GM18526 (cell line): ENCODE measurements around the gene C17orf50.

Source experiments
- POLR2A ChIP-seq: IDR thresholded peaks from 3 replicates; pipeline ENCODE4 v1.6.1; 2011; ENCODE audit not compliant: insufficient read length; ENCODE audit errors: extremely low read depth

C17orf50 gene

DNA sequence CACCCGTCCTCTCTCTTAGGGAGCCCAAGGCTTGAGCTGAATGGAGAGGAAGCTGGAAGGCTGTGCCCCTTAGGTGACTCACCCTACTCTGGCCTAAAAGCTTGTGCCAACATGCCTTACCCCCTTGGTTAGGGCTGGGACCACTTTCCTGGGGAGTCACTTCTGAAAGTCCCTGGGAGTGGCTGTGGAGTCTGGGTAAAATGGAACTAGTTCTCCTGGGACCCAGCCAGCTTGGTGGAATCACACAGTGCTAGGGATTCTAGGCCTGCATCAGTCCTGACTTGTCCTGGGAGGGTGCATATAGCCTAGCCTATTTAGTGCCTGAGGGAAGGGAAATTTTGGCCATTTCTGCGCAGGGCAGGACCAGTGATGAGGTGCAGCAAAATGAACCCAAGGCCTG is 24.2 kb downstream of the C17orf50 start:
- no peak for TF ChIP-seq POLR2A

- no peak for TF ChIP-seq POLR2A
Observed at GRCh38 chr17:35786941-35787432, 26.3 kb downstream of the C17orf50 start.

- no peak for TF ChIP-seq POLR2A
Observed at GRCh38 chr17:35788477-35789368, 28.0 kb downstream of the C17orf50 start.

DNA sequence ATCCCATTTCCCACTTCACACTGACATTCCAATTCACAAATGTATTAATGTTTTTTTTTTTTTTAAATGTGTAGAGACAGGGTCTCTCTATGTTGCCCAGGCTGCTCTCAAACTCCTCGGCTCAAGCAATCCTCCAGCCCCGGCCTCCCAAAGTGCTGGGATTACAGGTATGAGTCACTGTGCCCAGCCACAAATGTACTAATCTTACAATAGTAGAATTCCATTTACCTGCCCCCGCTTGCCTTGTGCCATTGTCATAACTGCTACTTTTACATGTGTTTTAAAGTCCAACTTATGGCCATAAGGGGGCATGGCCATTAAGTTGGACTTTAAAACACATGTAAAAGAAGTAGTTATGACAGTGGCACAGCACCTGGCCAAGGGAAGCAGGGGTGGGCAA is 30.2 kb downstream of the C17orf50 start:
- TF ChIP-seq POLR2A, result no peak

GRCh38 chr17:35791681-35792350 is 31.1 kb downstream of the C17orf50 start:
- no peak for TF ChIP-seq POLR2A

- no peak for TF ChIP-seq POLR2A
Observed at GRCh38 chr17:35793257-35793656, 32.6 kb downstream of the C17orf50 start.

DNA sequence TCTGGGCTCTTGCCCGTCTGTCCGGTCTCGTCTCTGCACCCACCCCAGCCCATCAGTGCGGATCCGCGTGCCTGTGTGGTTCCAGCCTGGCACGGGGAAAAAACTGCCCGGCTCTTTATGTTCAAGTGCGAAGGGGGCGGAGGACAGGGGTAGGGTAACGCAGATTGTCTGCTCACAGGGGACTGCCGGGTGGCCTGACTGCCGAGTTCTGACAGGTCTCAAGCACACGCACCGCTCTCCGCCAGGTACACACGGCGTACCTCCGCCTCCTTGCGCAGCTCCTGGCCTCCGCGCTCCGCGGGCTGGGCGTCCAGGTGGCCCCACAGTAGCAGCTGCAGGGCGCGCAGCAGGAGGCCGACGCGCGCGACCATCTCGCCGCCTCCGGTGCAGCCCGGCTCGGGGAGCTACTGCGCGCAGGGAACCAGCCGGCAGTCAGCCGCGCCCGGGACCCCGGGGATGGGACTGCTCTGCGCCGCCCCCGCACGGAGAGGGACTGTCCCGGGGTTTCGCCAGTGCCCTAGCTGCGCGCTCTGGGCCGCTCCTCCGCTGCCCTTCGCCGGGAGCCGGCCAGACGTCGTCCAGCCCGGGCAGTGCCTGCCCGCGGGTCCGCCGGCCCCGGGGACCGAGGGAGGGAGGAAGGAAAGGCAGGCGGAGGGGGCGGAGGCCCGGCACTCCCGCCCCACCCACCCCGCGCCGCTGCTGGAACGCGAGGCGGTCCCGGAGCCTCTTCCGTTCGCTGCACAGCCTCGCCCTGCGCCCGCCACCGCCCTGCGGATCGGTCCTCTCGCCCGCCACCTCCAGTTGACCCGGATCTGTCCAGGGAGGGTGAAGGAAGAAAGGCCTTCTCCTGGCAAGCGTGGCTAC is 34.6 kb downstream of the C17orf50 start, which contains the start of gene MMP28:
Gene MMP28, minus strand, starts transcription at position 635 of the 864 bp plus-strand sequence. Its CDS starts 264 bp downstream, at position 371.
- TF ChIP-seq POLR2A, result no peak

GRCh38 chr17:35795871-35796265 is 35.2 kb downstream of the C17orf50 start:
- TF ChIP-seq POLR2A, result no peak

DNA sequence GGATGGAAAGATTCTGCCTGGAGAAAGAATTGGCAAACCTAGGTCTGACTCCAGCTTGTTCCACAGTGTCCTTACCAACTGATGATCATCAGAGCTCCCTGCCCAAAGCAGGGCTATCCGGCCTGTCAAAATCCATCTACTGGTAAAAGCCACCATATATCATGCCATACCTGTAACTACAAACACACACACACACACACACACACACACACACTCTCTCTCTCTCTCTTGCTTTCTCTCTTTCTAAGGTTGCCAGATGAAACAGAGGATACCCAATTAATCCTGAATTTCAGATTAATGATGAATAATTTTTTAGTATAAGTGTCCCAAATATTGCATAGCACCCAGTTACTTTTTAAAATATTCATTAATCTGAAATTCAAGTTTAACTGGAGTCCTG is 36.3 kb downstream of the C17orf50 start:
- TF ChIP-seq POLR2A, result no peak

DNA sequence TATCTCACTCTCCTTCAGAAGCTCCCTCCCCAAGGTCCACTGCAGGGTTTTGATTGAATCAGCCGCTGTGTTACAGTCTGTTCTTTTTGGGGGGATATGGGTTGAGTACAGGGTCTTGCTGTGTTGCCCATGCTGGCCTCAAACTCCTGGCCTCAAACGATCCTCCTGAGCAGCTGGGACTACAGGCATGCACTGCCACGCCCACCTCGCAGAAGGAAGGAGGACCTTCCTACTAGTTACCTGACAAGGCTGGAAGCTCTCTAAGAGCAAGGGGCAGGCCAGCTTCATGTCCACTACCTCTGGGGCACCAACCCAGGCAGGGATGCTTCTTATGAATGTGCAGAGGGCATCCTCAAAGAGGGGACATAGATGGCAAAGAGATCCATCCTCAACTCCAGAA is 36.7 kb downstream of the C17orf50 start:
- TF ChIP-seq POLR2A, result no peak

DNA sequence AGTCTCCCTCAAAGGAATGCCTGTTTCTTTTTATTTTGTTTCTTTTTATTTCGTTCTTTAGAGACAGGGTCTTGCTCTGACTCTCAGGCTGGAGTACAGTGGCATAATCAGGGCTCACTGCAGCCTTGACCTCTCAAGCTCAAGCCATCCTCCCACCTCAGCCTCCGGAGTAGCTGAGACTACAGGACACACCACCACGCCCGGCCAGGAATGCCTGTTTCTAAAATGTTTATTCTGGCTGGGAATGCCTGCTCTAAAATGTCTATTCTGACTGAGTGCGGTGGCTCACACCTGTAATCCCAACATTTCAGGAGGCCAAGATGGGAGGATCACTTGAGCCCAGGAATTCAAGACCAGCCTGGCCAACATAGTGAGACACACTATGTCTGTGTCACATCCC is 37.2 kb downstream of the C17orf50 start:
- TF ChIP-seq POLR2A, result no peak

- no peak for TF ChIP-seq POLR2A
Observed at GRCh38 chr17:35799942-35800341, 39.3 kb downstream of the C17orf50 start.

- no peak for TF ChIP-seq POLR2A
Observed at GRCh38 chr17:35801583-35802224, 41.0 kb downstream of the C17orf50 start.

GRCh38 chr17:35804658-35805192 is 44.0 kb downstream of the C17orf50 start:
- TF ChIP-seq POLR2A, result no peak
